HG02623 (cell line): ENCODE measurements around the gene DRC7.
"Not testable (repeated sequence)": the region's sequence is repeated elsewhere in the genome, so short reads cannot be mapped to it uniquely, and the experiment has no call there.

Experiments
- ATAC-seq: cut with Tn5 transposase; IDR thresholded peaks from one replicate; pipeline ENCODE4 v1.9.1; 2021; ENCODE audit warnings: moderate library complexity; ENCODE audit not compliant: unreplicated experiment

Gene DRC7

DNA sequence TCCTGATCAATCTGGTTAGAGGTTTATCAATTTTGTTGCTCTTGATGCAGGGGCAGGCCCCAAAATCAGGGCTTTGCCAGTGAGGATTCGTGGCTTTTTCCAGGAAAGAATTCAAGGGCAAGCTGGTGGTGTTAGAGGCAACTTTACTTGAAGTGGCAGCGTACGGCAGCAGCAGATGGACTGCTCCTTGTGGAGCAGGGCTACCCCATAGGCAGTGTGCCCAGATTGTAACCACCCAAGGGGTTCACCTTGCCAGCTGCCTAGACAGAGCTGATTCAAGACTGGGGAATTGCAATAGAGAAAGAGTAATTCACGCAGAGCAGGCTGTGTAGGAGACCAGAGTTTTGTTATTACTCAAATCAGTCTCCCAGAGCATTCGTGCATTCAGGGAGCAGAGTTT lies 16.7 kb downstream of the DRC7 start:
- no peak for ATAC-seq

DNA sequence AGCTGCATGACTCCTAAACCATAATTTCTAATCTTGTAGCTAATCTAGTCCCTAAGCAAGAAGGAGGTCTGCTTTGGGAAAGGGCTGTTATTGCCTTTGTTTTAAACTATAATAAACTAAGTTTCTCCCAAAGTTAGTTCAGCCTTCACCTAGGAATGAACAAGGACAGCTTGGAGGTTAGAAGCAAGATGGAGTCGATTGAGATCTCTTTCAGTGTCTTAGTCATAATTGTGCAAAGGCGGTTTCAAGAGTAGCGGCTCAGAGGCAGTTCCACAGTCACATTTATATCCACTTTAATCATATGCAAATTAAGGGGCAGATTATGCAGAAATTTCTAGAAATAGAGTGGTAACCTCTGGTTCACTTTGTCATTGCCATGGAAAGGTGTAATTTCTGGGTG lies 17.4 kb downstream of the DRC7 start:
- no peak for ATAC-seq

DNA sequence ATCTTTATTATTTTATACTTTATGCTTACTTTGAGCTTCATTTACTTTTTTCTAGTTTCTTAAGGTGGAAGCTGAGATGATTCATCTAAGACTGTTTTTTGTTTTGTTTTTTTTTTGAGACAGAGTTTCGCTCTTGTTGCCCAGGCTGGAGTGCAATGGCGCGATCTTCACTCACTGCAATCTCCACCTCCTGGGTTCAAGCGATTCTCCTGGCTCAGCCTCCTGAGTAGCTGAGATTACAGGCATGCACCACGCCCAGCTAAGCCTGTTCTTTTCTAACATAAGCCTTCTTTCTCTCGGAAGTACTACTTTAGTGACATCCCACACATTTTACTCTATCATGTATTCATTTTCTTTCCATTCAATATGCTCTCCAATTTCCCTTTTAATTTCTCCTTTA lies 18.0 kb downstream of the DRC7 start:
- ATAC-seq: not testable (repeated sequence)

DNA sequence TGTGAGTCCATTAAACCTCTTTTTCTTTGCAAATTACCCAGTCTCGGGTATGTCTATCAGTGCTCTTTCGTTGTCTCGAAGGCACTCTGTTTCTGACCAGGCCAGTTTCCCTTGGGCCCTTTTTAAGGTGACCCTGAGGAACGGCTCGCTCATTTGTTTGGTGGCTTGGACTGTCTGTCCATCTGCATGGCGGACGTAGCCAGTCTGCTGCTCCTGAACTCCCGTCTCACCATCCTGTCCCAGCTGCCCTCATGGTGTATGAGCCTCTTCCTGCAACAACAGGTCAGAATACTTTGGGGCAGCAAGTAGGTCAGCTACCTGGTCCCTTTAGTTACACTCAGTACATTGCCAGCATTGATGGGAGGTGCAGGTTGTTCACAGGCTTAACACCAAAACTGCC lies 19.0 kb downstream of the DRC7 start:
- no peak for ATAC-seq

DNA sequence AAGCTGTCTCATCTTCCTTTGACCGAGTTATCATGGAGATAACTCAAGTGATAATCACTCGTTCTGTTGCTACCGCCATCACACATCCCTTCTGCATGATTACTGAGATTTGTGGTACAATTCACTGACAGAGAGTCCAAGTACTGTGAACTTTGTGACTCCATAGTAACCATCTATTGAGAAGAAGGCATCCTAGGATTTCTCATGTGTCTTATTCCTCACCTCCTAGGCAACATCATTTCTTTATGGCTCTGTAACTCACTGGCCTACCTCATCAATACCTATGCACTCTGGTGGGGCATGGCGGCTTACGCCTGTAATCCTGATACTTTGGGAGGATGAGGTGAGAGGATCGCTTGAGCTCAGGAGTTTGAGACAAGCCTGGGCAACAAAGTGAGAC lies 19.4 kb downstream of the DRC7 start:
- no peak for ATAC-seq

DNA sequence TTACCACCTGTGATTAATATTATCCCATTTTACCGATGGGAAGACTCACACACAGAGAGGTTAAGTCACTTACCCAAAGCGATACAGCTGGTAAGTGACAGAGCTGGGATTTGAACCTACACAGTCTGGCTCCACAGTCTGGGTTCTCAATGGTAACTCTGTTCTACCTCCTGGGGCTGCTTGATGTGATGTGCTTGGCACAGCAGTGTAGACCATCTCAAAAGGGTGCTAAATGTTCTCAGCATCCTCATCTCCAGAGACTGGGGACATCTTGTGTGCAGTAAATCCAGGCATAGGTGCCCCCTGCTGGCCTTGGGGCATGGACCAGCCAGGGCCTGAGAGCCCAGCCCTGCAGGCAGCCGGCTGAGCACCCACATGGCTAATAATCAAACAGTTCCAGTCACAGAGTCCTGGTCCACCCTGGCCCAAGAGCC lies 25.6 kb downstream of the DRC7 start:
- ATAC-seq: no peak

DNA sequence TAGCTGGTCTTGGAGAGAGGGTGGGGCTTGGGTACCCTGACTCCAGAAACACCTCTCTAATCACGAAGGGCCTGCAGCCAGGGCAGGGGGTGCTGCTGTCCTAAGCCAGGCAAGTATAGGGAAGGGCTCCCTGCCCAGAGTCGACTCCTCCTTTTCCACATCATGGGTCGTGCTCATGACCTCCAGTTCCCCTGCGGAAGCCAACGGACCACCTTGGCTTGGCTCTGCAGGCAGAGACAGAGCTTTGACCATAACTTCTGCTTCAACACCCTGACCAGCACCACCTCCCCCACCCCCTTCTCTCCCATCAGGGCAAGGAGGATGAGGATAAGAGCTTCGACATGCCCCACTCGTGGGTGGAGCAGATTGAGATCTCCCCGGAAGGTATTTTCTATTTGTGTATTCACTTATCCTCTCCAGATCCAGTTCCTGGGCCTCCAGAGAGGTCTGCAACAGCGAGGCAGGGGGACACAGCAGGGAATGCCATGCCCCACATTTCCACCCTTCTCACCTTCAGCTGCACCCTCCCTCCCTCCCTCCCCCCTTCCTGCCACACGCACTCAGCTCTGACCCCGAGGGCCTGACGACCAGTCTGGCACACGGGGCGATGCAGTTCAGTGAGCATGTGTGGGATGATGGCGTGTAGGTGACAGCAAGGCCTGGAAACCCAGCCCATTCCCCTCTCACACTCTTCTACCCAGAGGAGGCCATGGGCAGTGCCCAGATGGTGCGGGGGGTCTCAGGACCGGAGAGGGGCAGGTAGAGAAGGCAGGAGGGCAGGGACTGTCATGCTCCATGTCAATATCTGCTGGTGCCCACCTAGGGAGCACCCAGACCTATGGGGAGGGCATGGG lies 27.0 kb downstream of the DRC7 start:
- no peak for ATAC-seq

DNA sequence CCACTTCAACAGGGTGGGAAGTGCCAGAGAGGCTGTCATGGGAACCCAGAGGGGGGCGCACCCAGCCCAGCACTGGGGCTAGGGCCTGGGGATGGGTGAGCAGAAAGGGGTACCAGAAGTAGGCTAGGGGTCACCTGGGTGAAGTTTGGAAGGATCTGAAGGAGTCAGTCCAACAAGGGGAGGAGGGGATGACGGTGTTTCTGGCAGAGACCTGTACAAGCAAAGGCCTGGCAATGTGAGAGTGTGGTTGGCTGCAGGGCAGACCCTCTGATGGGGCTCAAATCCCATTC lies 27.5 kb downstream of the DRC7 start:
- ATAC-seq: no peak

DNA sequence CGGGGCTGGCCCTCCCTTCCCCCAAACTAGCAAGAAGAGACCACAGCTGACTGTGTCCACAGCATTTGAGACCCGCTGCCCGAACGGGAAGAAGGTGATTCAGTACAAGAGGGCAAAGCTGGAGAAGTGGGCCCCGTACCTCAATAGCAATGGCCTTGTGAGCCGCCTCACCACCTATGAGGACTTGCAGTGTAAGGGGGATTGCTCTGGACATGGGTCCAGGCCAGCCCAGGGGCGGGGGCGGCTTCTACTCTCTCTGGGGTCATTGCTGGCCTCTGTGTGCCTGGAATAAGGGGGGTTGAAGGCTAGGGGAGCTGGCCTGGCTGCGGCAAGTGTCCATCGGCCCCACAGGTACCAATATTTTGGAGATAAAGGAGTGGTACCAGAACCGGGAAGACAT lies 28.0 kb downstream of the DRC7 start:
- ATAC-seq: no peak

DNA sequence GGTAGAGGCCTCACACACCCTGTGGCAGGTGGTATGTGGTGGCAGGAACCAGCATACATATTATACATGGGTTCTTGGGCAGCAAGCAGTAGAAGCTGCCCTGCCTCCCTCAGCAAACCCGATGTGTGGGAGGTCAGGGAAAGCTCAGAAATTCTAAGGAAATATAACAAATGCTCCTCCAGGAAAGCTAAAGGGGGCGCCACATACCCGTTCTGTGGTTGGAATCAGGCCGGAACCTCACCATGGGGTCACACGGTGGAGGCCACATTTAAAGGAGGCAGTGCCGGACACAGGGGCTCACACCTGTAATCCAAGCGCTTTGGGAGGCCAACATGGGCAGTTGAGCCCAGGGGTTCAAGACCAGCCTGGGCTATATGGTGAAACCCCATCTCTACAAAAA lies 28.6 kb downstream of the DRC7 start:
- no peak for ATAC-seq

DNA sequence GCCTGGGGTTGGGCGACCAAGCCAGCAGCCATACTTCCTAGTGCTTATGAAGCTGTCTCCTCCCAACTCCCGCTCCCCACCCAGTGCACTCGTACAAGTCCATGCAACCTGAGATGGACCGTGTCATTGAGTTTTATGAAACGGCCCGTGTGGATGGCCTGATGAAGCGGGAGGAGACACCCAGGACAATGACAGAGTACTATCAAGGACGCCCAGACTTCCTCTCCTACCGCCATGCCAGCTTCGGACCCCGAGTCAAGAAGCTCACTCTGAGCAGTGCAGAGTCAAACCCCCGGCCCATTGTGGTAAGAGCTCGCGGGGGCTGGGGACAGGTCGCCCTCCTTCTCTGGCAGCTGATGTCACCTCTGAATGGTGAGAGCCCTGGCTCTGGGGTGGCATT lies 29.9 kb downstream of the DRC7 start:
- no peak for ATAC-seq

DNA sequence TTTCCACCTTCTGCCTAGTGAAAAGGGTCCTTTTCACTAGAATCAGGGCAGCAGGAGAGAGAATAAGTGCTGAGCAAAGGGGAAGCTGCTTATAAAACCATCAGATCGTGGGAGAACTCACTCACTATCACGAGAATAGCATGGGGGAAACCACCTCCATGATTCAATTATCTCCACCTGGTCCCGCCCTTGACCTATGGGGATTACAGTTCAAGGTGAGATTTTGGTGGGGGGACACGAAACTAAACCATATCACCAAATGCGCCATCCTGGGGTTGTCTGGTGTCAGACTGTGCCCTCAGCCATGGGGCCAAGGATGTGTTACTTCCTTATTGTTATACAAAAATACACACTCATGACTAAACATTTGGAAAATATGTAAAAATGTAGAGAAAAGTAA lies 30.5 kb downstream of the DRC7 start:
- no peak for ATAC-seq

DNA sequence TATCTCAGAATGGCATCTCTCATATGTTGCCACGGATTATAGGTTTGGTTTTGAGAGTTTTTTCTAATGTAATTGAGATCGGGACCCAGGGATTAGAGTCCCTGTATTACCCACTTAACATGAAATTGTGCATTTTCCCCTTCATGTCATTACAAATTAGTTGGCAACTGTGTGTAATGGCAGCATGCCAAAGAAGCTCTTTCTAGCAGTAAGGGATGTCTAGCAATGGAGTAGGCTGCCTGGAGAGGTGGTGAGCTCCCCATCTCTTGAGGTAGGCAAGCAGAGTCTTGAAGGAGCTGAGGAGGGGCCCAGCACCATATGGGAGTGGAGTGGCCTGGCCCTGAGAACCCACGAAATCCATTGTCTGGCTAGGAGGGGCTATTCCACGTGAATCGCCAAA lies 30.9 kb downstream of the DRC7 start:
- no peak for ATAC-seq

DNA sequence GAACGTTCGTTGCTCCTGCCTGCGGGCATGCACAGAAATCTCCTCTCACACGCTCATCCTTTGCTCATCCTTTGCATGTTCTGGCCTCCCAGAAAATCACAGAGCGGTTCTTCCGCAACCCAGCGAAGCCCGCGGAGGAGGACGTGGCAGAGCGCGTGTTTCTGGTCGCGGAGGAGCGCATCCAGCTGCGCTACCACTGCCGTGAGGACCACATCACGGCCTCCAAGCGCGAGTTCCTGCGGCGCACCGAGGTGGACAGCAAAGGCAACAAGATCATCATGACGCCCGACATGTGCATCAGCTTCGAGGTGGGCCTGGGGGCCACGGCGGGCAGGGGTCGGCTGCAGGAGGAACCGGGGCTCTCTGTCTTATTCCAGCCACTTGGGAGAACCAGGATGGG lies 31.4 kb downstream of the DRC7 start:
- no peak for ATAC-seq

DNA sequence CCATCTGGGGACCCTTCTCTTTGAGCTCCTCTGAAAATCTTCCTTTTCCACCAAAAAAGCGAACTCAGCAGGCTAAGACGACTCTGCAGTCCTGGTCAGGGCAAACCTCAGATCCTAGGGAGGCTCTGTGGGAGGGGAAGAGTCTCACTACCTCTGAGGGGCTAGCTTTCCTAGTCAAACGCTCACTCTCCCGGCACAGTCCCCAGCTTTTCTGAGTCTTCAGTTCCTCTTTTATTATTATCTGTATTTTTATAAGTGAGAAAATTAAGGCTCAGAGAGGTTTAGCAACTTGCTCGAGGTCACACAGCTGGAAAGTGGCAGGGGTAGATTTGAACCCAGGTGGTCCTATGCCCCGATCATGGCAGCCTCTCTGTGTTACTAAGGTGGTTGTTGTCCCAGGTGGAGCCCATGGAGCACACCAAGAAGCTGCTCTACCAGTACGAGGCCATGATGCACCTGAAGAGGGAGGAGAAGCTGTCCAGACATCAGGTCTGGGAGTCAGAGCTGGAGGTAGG lies 31.9 kb downstream of the DRC7 start:
- no peak for ATAC-seq

DNA sequence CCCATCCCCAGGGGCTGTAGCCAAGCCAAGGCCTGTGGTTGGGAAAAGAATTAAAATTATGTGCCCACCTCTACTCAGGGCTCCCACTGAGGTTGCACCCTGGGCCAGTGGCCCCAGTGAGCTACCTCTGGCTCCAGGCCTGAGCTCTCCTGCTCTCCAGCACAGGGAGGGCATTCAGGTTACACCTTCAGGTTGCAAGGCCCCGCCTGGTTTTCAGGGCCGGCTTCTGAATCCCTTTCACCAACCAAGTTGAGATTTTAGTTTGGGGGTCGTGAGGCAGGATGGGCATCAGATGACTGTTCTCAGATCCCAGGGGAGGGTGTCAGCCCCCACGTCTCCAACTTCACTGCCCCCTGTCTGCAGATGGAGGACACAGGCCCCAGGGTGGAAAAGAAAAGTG lies 33.0 kb downstream of the DRC7 start:
- ATAC-seq: no peak

DNA sequence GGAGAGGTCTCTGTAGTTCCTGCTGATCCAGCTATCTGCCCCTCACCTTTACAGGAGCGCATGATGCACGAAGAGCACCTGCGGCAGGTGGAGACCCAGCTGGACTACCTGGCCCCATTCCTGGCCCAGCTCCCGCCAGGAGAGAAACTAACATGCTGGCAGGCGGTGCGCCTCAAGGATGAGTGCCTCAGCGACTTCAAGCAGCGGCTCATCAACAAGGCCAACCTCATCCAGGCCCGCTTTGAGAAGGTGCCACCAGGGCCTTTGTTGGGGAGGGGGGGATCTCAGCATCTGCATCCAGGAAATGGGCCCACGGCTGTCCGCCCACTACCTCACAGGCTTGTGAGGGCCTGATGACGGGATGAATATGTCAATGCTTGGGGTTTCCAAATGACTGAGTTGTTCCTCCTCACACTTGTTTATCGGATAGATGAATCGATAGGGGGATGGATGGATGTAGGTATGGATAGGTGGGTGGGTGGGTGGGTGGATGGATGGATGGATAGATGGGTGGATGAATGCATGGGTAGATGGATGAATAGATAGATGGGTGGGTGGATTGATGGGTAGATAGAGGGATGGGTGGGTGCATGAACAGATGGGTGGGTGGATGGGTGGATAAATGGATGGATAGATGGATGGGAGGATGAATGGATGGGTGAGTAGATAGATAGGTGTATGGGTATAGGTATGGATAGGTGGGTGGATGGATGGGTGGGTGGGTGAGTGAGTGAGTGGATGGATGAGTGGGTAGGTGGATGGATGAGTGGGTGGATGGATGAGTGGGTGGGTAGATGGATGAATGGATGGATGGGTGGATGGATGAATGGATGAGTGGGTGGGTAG lies 34.0 kb downstream of the DRC7 start:
- ATAC-seq: no peak

DNA sequence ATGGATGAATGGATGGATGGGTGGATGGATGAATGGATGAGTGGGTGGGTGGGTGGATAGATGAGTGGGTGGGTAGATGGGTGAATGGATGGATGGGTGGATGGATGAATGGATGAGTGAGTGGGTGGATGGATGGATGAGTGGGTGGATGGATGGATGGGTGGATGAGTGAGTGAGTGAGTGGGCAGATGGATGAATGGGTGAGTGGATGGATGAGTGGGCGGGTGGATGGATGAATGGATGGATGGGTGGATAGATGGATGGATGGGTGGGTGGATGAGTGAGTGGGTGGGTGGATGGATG lies 34.5 kb downstream of the DRC7 start:
- no peak for ATAC-seq

DNA sequence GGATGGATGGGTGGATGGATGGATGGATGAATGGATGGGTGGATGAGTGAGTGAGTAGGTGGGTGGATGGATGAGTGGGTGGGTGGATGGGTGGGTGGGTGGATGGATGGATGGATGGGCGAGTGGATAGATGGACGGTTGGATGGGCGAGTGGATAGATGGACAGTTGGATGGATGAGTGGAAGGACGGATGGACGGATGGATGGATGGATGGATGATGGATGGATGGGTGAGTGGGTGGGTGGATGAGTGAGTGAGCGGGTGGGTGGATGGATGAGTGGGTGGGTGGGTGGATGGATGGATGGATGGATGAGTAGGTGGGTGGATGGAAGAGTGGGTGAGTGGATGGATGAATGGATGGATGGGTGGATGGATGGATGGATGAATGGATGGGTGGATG lies 35.2 kb downstream of the DRC7 start:
- not testable (repeated sequence) for ATAC-seq

DNA sequence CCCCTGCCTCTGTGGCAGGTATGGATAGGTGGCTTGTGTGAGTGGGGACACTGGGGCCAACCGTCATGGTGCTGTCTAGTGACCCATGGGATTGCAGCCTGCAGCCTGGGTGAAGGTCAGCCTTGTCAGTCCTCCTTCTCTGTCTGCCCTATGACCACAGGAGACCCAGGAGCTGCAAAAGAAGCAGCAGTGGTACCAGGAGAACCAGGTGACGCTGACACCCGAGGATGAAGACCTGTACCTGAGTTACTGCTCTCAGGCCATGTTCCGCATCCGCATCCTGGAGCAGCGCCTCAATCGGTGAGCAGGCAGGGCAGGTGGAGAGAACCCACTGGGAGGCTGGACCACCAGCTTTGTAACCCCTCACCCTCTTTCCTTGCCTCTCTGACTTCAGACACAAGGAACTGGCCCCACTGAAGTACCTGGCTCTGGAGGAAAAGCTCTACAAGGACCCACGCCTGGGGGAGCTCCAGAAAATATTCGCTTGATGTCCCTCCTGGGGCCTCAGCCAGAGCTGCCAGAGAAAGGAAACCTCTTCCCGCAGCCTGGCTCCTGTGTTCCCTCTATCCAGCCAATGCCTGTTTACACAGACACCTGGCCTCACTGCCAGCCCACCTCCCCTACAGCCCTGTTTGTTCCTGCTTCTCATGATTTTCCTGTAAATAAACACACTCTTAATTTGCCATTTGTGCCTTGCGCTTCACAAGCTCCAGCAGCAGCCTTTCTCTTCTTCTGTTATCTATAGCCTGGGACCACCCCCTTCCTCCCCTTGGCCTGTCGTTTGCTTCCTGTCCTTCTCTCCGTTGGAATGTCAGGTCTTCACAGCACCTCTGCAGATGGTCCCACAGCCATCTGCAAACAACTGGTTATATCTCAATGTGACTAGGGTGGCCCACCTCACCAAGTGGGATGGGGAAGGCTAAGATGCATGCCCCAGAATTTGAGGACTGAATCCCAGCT lies 36.4 kb downstream of the DRC7 start:
- no peak for ATAC-seq

DNA sequence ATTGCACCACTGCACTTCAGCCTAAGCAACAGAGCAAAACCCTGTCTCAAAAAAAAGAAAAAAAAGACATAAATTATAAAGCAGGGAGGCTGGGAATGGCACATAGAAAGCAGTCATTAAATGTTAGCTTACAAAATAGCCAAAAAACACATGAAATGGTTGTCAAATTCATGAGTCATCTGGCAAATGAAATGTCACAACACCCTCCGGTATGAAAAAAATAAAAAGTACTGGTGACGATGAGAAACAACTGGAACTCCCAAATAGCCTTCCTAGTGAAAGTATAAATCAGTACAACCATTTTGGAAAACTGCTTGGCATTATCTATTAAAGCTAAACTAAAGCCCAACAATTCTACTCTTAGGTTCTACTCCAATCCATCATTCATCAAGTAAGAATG lies 37.4 kb downstream of the DRC7 start:
- no peak for ATAC-seq
